KMS-11 (cell line): ENCODE results near the gene SCFD2.

Experiments
- H2AFZ ChIP-seq: fragments of 200-600 bp; sonication (generic); 2 replicates; pipeline ENCODE4 v1.6.1; 2016; ENCODE audit warnings: antibody characterized with exemption, mixed run types, low read depth
- H3K27ac ChIP-seq: fragments of 200-600 bp; sonication (generic); 2 replicates; pipeline ENCODE4 v1.6.1; 2016; ENCODE audit warnings: mild to moderate bottlenecking, mixed run types
- H3K27me3 ChIP-seq: fragments of 200-600 bp; sonication (generic); 2 replicates; pipeline ENCODE4 v1.6.1; 2017; ENCODE audit warnings: mild to moderate bottlenecking, low read depth, mixed run types, moderate library complexity; ENCODE audit not compliant: insufficient read depth
- H3K36me3 ChIP-seq: fragments of 200-600 bp; sonication (generic); 2 replicates; pipeline ENCODE4 v1.6.1; 2017; ENCODE audit warnings: mild to moderate bottlenecking, mixed run types; ENCODE audit not compliant: insufficient read depth
- H3K4me1 ChIP-seq: fragments of 200-600 bp; sonication (generic); 2 replicates; pipeline ENCODE4 v1.6.1; 2016; ENCODE audit warnings: mild to moderate bottlenecking, low read depth, mixed run types; ENCODE audit not compliant: poor library complexity, severe bottlenecking
- H3K4me2 ChIP-seq: fragments of 200-600 bp; sonication (generic); 2 replicates; pipeline ENCODE4 v1.7.0; 2016; ENCODE audit warnings: mild to moderate bottlenecking, mixed run types
- H3K4me3 ChIP-seq: fragments of 200-600 bp; sonication (generic); IDR thresholded peaks from 2 replicates; pipeline ENCODE4 v1.6.1; 2017; ENCODE audit warnings: low read depth, low read length, mixed read lengths; ENCODE audit not compliant: insufficient read depth
- H3K79me2 ChIP-seq: fragments of 200-600 bp; sonication (generic); 2 replicates; pipeline ENCODE4 v1.6.1; 2016; ENCODE audit warnings: low read depth, mixed run types; ENCODE audit not compliant: insufficient read depth
- H3K9ac ChIP-seq: fragments of 200-600 bp; sonication (generic); 2 replicates; pipeline ENCODE4 v1.6.1; 2016; ENCODE audit warnings: mild to moderate bottlenecking, mixed run types
- H4K20me1 ChIP-seq: fragments of 200-600 bp; sonication (generic); 2 replicates; pipeline ENCODE4 v1.6.1; 2016; ENCODE audit warnings: mild to moderate bottlenecking, mixed run types; ENCODE audit not compliant: insufficient read depth
- TF ChIP-seq, protein P1 (sequence below): fragments of 200-600 bp; sonication (generic); conservative IDR thresholded peaks from 2 replicates; pipeline ENCODE4 v1.6.1; 2017; ENCODE audit warnings: low read depth, mild to moderate bottlenecking, antibody characterized with exemption, low read length, moderate library complexity, mixed read lengths

SCFD2 gene

DNA sequence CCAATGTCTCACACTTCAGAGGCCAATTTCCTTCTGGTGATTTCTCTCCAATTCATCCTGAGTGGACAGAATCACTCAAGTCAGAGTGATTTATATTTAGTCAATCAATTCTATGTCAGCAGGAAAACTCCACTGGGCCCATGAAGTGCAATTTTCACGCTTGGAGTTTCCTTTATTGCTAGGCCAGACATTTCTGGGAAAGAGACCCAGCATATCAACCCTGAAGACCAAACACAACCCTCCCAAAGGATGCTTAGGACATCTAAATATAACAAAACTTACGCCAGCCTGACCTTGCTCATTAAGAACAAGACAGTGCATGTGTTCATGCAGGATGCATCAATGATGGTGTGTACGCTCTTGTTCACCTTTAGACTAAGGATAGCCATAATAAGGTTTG lies 347.4 kb downstream of the SCFD2 start:
- Histone ChIP-seq H3K79me2 (no peaks in the 10 kb centered on the region), H3K4me2 (no peak overlapping the region), H2AFZ (no peak overlapping the region), H3K27ac (no peak overlapping the region), H3K27me3 (no peaks in the 10 kb centered on the region), H4K20me1 (no peaks in the 10 kb centered on the region), H3K36me3 (no peaks in the 10 kb centered on the region), H3K4me1 (peaks cover 8% of the 10 kb centered on the region), H3K9ac (no peak overlapping the region), H3K4me3 (no peak overlapping the region)
- TF ChIP-seq, protein P1, sequence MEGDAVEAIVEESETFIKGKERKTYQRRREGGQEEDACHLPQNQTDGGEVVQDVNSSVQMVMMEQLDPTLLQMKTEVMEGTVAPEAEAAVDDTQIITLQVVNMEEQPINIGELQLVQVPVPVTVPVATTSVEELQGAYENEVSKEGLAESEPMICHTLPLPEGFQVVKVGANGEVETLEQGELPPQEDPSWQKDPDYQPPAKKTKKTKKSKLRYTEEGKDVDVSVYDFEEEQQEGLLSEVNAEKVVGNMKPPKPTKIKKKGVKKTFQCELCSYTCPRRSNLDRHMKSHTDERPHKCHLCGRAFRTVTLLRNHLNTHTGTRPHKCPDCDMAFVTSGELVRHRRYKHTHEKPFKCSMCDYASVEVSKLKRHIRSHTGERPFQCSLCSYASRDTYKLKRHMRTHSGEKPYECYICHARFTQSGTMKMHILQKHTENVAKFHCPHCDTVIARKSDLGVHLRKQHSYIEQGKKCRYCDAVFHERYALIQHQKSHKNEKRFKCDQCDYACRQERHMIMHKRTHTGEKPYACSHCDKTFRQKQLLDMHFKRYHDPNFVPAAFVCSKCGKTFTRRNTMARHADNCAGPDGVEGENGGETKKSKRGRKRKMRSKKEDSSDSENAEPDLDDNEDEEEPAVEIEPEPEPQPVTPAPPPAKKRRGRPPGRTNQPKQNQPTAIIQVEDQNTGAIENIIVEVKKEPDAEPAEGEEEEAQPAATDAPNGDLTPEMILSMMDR: no peak

DNA sequence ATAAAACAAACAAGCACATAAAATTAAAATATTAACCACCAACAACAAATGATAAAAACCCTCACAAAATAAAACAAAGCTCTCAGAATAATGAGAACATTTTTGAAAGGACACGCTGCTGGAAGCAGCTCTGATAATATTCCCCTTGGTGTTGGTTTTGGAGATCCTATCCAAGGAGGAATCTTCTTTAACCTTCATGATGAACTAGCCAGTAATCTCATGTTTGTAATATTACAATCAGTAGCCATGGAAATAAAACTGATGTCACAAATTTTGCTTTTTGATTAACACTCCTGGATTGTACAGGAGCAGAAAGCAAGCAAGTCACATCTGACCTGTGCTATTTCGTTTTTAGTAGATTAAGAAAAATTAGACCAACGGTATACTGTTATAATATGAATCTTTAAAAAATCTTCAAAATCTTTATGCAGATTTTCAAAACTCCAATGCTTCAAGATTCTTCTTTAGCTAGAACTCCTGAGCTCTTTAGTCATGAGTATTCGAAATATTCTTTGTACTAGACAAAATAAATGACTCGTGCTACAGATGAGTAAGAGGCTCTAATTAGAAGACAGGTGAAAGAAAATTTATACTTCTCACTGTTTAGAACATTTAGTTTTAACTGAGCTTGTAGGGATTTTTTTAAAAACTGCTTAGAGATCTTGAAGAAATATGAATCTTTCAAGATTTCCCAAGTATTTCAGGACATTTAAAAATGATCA lies 349.6 kb downstream of the SCFD2 start:
- Histone ChIP-seq H3K36me3 (no peaks in the 10 kb centered on the region), H3K79me2 (no peaks in the 10 kb centered on the region), H3K4me3 (no peak overlapping the region), H3K4me1 (no peaks in the 10 kb centered on the region), H3K4me2 (no peak overlapping the region), H3K9ac (no peak overlapping the region), H4K20me1 (no peaks in the 10 kb centered on the region), H3K27me3 (no peaks in the 10 kb centered on the region), H2AFZ (no peak overlapping the region), H3K27ac (no peak overlapping the region)
- TF ChIP-seq, protein P1: no peak

DNA sequence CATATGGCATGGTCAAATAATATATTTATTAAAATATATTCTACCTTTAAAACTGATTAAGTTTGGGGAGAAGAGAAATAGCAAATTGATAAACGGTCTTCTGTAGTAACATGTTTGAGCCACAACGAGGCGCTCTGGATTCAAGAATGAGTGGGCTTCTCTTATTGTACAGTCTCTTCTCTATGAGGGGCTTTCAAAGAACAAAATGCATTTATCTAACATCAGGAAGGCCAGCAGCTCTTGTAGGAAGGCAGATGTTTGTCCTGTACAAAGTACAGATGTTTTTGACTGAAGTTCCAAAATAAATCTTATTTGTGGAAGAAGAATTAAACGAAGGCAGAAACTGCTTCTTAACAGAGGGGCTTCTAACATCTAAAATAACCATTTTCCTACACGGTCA lies 350.2 kb downstream of the SCFD2 start:
- no peaks in the 10 kb centered on the region for H3K79me2 ChIP-seq
- H3K36me3 ChIP-seq: no peaks in the 10 kb centered on the region
- no peak overlapping the region for H3K4me3 ChIP-seq
- TF ChIP-seq, protein P1: no peak; the same call in 1 of the 2 replicates
- no peaks in the 10 kb centered on the region for H3K27me3 ChIP-seq
- no peak overlapping the region for H3K9ac ChIP-seq
- no peak overlapping the region for H3K4me2 ChIP-seq
- no peaks in the 10 kb centered on the region for H4K20me1 ChIP-seq
- no peak overlapping the region for H3K27ac ChIP-seq
- H3K4me1 ChIP-seq: no peaks in the 10 kb centered on the region
- H2AFZ ChIP-seq: no peak overlapping the region

DNA sequence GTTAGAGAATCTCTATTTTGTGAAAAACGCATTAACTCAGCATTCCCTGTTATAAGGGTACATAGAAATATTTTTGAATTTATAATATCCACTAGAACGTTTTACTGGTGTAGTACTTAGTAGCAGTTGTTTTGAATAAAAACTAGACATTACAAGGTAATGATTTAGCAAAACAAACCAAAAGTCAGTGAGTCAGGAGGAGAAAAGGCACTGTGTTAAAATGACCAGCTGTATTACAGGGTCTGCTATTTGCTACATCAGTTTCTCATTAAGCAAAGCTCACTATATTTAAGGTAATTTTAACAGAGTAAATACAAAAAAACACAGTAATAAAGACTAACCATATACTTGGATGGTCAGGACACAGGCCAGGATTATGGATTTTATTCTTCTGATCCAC lies 351.0 kb downstream of the SCFD2 start:
- H3K27me3 ChIP-seq: no peaks in the 10 kb centered on the region
- H3K4me2 ChIP-seq: no peak overlapping the region
- no peaks in the 10 kb centered on the region for H4K20me1 ChIP-seq
- TF ChIP-seq, protein P1: no peak
- H3K4me3 ChIP-seq: no peak overlapping the region
- no peaks in the 10 kb centered on the region for H3K36me3 ChIP-seq
- H3K4me1 ChIP-seq: no peaks in the 10 kb centered on the region
- no peak overlapping the region for H3K9ac ChIP-seq
- H2AFZ ChIP-seq: no peak overlapping the region
- H3K79me2 ChIP-seq: no peaks in the 10 kb centered on the region
- no peak overlapping the region for H3K27ac ChIP-seq
